ENCODE data around the gene AVPR2. TPM values are rescaled to one million over a fixed set of nuclear protein-coding genes. Genes with fewer than 3 reads are reported as not detected.

The AVPR2 gene
- total and polyA plus RNA-seq, 5 donors = 1.6 to 4.1 (median 2.7) TPM

DNA sequence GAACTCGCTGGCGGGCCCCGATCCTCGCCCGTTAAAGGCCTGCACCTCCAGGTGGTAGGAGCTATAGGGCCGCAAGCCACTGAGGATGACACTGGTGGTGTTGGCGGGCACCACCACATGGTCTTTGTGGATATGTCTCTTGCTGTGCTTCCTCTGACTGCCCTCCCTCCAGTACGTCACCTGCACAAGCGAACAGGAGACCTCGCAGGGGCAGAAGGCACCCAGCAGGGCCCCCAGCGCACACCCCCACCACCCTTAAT is 39.2 kb upstream of the AVPR2 start:
- 95% methylated on average over 11 of the region's 11 CpGs for WGBS
- Histone ChIP-seq H3K4me1 (ENCODE audit: control insufficient read depth, insufficient read depth, low read length) (no peaks in the 10 kb centered on the region), H3K27me3 (ENCODE audit: control insufficient read depth, insufficient read depth) (no peaks in the 10 kb centered on the region), H3K9me3 (ENCODE audit: control insufficient read depth, low read length) (no peaks in the 10 kb centered on the region), H3K27ac (ENCODE audit: low read length) (no peak overlapping the region), H3K4me3 (ENCODE audit: low read length) (no peak overlapping the region)
- DNase-seq (no peak), ATAC-seq (no peak)
- intact Hi-C loops (cut with DNase I) = no loop called here

DNA sequence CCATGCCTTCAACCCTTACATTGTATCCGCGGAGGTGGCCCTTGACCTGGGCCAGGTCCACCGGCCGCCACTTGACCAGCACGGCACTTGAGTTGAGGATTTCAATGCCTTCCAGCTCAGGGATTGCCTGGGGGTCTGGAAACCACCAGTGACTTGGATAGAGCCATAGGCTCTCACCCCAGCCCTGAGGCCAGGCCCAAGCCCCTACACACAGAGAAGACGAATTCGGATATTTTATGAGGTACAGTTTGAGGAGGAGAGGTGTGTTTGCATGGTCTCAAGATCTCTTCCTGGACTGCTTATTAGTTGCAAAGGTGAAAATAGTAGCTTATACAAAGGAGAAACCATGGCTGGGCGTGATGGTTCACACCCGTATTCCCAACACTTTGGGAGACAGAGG is 38.8 kb upstream of the AVPR2 start:
- no peak overlapping the region for H3K4me3 ChIP-seq (ENCODE audit: low read length)
- H3K4me1 ChIP-seq (ENCODE audit: control insufficient read depth, insufficient read depth, low read length) = no peaks in the 10 kb centered on the region
- no peak overlapping the region for H3K27ac ChIP-seq (ENCODE audit: low read length)
- H3K9me3 ChIP-seq (ENCODE audit: control insufficient read depth, low read length) = no peaks in the 10 kb centered on the region
- intact Hi-C loops (cut with DNase I) = no loop called here
- H3K27me3 ChIP-seq (ENCODE audit: control insufficient read depth, insufficient read depth) = no peaks in the 10 kb centered on the region
- WGBS = 93% methylated on average over 9 of the region's 9 CpGs
- DNase-seq (no peak), ATAC-seq (no peak)

DNA sequence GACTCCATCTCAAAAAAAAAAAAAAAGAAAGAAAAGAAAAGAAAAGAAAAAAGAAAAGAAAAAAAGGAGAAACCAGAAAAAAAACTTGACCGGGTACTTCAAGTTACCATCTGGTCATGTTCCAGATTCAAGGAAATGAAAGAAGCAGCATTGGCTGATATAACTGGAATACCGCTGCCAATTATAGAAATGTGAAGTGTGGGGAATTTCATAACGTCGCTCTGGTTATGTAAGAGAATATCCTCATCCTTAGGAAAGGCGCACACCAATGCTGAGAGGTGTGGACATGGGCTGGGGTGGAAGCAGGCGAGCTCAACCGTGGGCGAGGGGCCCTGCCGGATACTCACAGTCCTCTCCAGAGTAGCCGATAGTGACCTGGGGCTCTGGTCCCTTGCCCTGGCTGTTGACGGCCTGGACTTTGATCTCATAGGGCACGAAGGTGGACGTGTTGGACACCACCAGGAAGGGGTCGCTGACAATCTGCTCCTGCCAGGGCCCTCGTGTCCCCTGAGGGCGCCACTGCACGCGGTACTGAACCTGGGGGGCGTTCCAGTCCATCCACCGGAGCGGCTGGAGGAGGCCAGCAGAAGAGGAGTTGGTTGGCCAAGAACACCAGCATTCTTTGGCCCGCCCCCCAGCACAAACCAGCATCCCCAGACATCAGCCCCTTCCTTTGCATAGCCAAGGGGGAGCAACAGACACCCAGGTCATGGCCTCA is 38.0 kb upstream of the AVPR2 start:
- Histone ChIP-seq H3K4me3 (ENCODE audit: low read length) (no peak overlapping the region), H3K4me1 (ENCODE audit: control insufficient read depth, insufficient read depth, low read length) (no peaks in the 10 kb centered on the region), H3K9me3 (ENCODE audit: control insufficient read depth, low read length) (no peaks in the 10 kb centered on the region), H3K27ac (ENCODE audit: low read length) (no peak overlapping the region), H3K27me3 (ENCODE audit: control insufficient read depth, insufficient read depth) (no peaks in the 10 kb centered on the region)
- ATAC-seq (no peak), DNase-seq (no peak)
- intact Hi-C loops (cut with DNase I) = no loop called here
- 77% methylated on average over 22 of the region's 22 CpGs for WGBS

DNA sequence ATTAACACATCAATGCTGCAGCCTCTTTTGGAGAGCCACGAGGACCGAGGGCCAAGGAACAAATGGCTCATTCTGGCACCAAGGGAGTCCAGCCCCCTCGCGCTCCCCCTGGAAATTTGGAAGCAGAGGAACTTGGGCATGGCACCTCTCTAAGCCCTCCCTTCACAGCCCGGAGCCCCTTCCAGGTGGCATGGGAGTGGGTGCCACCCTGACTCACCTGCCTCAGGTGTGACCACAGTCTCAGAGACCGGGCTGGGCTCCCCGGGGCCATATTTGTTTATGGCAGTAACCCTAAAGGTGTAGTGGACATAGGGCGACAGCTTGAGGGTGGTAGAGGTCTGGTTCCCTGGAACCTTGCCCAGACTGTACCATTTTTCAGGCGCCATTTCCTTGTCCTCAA is 37.3 kb upstream of the AVPR2 start:
- Histone ChIP-seq H3K4me3 (ENCODE audit: low read length) (no peak overlapping the region), H3K9me3 (ENCODE audit: control insufficient read depth, low read length) (no peaks in the 10 kb centered on the region), H3K27me3 (ENCODE audit: control insufficient read depth, insufficient read depth) (no peaks in the 10 kb centered on the region), H3K27ac (ENCODE audit: low read length) (no peak overlapping the region), H3K4me1 (ENCODE audit: control insufficient read depth, insufficient read depth, low read length) (no peaks in the 10 kb centered on the region)
- ATAC-seq (no peak), DNase-seq (no peak)
- WGBS = 81% methylated on average over 9 of the region's 9 CpGs
- intact Hi-C loops (cut with DNase I) = no loop called here

DNA sequence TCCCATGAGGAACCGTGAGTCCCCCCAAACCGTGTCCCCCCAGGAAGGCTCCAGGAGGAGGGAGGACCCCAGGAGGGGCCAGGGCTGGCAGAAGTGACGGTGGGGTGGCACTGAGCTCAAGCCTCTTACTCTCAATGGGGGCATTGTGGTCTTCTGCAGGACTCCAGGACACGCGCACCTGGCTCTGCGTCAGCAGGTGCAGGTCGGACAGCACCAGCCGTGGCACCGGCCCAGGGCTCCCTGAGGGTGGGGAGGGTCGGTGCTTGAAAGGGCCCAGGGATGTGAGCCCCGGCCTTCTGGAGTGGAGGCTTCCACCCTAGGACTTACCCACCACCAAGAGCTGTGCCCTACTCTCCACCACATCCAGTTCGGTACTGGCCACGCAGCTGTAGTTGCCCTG is 36.8 kb upstream of the AVPR2 start:
- H3K9me3 ChIP-seq (ENCODE audit: control insufficient read depth, low read length) = no peaks in the 10 kb centered on the region
- DNase-seq (no peak), ATAC-seq (no peak)
- H3K27me3 ChIP-seq (ENCODE audit: control insufficient read depth, insufficient read depth) = no peaks in the 10 kb centered on the region
- H3K4me3 ChIP-seq (ENCODE audit: low read length) = no peak overlapping the region
- no peak overlapping the region for H3K27ac ChIP-seq (ENCODE audit: low read length)
- intact Hi-C loops (cut with DNase I) = no loop called here
- H3K4me1 ChIP-seq (ENCODE audit: control insufficient read depth, insufficient read depth, low read length) = no peaks in the 10 kb centered on the region
- 88% methylated on average over 13 of the region's 13 CpGs for WGBS

DNA sequence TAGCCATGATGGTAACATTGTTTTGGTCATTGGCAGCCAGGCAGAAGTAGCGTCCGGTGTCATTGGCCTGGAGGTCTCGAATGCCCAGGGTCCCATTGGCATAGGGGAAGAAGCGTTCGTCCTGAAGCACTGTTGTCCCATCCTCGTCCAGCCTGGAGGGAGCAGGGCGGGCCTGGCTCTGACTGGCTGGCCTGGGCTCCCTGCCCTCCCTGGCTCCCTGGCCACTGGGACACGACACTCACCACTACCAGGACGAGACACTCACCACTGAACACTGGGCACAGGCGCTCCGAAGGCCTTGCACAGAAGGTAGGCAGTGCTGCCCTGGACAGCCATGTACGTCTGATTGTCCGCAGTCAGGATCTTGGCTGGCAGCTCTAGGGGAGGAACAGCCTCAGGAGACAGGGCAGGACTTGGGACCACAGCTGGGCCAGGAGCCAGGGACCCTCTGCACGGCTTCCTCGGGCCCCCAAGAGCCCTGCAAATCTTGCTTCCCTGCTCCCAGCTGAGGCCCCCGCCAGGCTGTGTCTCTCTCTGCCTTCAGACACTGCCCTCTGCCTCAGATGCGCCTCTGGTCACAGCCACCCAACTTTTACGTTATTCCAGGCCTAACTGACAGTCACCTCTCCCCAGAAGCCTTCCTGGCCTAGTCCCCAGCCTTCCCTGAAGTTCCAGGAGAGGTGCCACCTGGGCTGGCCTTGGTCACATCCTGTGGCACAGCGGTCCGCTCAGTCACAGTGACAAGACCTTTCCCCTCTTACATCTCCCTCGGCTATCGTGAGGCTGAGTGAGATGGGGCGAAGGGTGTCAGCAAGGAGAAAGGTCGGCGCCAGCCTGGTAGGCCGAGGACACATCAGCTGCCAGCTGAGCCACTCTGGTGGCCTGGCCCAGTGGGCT is 35.6 kb upstream of the AVPR2 start:
- no peaks in the 10 kb centered on the region for H3K27me3 ChIP-seq (ENCODE audit: control insufficient read depth, insufficient read depth)
- no peak overlapping the region for H3K4me3 ChIP-seq (ENCODE audit: low read length)
- H3K4me1 ChIP-seq (ENCODE audit: control insufficient read depth, insufficient read depth, low read length) = no peaks in the 10 kb centered on the region
- H3K9me3 ChIP-seq (ENCODE audit: control insufficient read depth, low read length) = no peaks in the 10 kb centered on the region
- no peak overlapping the region for H3K27ac ChIP-seq (ENCODE audit: low read length)
- intact Hi-C loops (cut with DNase I) = no loop called here
- no peak for ATAC-seq
- 89% methylated on average over 26 of the region's 26 CpGs for WGBS
- no peak for DNase-seq

DNA sequence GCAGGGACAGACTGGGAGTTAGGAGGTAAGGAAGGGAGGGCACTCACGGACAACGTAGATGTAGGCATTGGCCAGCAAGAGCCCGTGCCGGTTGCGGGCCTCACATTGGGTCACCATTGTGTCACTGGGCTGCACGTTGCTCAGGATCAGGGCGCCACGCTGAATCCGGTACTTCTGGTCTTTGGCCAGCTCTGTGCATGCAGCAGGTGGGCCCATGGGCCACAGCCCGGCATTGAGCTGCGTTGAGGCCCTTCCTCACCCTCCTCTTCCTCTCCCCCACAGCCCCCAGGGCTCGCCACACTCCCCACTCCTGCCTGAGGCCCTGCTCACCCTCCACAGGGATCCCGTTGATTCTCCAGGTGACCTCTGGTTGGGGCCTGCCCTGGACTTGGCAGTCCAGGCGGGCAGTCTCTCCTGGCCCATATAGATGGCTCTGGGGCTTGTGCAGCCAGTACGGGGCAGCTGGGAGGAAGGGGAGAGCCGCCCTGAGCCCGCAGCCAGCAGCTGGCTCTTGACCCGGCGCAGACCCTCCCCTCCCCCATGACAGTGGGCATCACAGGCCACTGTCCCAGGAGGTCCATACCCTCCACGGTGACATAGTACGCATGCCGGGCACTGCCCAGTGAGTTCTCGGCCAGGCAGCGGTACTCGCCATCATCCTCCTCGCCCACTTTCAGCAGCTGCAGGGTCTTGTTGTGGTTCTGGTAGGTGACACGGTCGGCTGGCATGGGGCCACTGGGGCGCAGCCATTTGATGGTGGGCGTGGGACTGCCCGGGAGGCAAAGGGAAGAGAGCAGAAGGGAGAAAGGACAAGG is 34.8 kb upstream of the AVPR2 start:
- no peak overlapping the region for H3K27ac ChIP-seq (ENCODE audit: low read length)
- 89% methylated on average over 31 of the region's 31 CpGs for WGBS
- intact Hi-C loops (cut with DNase I) = no loop called here
- ATAC-seq (no peak), DNase-seq (peak in 1 of 3 donors; percentile 37)
- H3K27me3 ChIP-seq (ENCODE audit: control insufficient read depth, insufficient read depth) = no peaks in the 10 kb centered on the region
- no peaks in the 10 kb centered on the region for H3K9me3 ChIP-seq (ENCODE audit: control insufficient read depth, low read length)
- H3K4me3 ChIP-seq (ENCODE audit: low read length) = no peak overlapping the region
- H3K4me1 ChIP-seq (ENCODE audit: control insufficient read depth, insufficient read depth, low read length) = no peaks in the 10 kb centered on the region

DNA sequence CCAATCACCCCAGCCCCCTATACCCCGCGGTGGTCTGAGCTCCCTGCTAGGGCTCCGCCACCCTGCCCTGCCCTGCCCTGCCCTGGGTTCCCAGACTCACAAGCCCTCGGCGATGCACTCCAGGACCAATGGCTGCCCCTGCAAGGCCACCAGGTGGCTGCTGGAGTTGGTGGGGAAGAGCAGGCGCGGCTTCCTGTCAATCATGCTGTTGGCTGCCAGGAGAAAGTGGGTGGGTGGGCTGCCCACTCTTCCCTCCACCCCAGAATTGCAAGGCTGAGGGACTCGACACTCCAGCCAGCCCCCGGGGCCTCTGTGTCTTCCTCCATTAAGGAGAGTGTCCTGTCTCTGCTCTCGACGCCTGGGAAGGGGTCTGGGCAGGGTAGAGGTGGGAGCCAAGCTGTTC is 34.2 kb upstream of the AVPR2 start:
- no peak overlapping the region for H3K27ac ChIP-seq (ENCODE audit: low read length)
- H3K9me3 ChIP-seq (ENCODE audit: control insufficient read depth, low read length) = no peaks in the 10 kb centered on the region
- DNase-seq (no peak), ATAC-seq (no peak)
- WGBS = 83% methylated on average over 11 of the region's 11 CpGs
- H3K4me1 ChIP-seq (ENCODE audit: control insufficient read depth, insufficient read depth, low read length) = no peaks in the 10 kb centered on the region
- H3K27me3 ChIP-seq (ENCODE audit: control insufficient read depth, insufficient read depth) = no peaks in the 10 kb centered on the region
- no peak overlapping the region for H3K4me3 ChIP-seq (ENCODE audit: low read length)
- intact Hi-C loops (cut with DNase I) = no loop called here

DNA sequence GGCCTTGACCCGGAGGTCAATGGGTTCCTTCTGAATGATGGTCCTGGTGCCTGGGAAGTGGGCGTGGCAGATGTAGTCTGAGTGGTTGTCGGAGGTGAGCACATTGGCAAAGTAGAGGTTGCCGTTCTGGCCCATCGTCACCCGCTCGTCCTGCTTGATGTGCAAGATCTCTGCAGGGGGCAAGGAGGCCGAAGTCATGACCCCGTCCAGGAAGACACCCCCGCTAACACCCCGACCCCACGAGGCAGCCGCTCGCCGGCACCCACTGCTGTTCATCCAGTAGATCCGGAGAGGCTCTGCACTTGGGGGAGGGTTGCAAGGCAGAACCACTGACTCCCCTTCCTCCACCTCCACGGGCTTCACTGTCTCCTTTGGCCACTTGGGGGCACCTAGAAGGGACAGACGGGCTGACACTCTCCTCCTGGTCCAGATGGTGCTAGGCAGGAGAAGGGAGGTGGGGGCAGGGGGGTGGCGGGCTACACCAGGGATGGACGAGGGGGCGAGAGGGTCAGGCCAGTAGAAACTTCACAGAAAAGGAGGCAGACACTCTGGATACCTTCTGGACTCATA is 33.6 kb upstream of the AVPR2 start:
- Histone ChIP-seq H3K4me1 (ENCODE audit: control insufficient read depth, insufficient read depth, low read length) (no peaks in the 10 kb centered on the region), H3K4me3 (ENCODE audit: low read length) (no peak overlapping the region), H3K27me3 (ENCODE audit: control insufficient read depth, insufficient read depth) (no peaks in the 10 kb centered on the region), H3K27ac (ENCODE audit: low read length) (no peak overlapping the region), H3K9me3 (ENCODE audit: control insufficient read depth, low read length) (no peaks in the 10 kb centered on the region)
- ATAC-seq = no peak
- WGBS = 43% methylated on average over 21 of the region's 21 CpGs
- intact Hi-C loops (cut with DNase I) = no loop called here
- no peak for DNase-seq

DNA sequence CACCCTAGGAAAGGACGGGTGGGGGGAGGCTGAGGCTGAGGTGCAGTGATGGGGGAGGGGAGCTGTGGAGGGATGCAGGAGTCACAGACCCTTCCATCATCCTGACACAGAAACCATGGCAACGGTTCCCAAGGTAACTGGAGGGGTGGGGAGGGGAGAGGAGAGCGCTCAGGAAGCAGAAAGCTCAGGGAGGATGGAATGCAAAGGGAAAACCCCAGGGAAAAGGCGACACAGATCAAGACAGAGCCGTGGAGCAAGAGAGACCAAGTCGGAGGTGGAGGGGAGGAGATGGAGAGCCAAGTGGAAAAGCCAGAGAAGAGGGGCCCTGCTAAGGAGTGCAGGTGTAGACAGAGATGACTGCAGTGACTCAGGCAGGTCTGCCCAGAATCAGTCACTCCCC is 33.0 kb upstream of the AVPR2 start:
- H3K9me3 ChIP-seq (ENCODE audit: control insufficient read depth, low read length) = no peaks in the 10 kb centered on the region
- intact Hi-C loops (cut with DNase I) = no loop called here
- H3K4me1 ChIP-seq (ENCODE audit: control insufficient read depth, insufficient read depth, low read length) = no peaks in the 10 kb centered on the region
- 13% methylated on average over 6 of the region's 6 CpGs for WGBS
- DNase-seq = no peak
- H3K4me3 ChIP-seq (ENCODE audit: low read length) = no peak overlapping the region
- H3K27me3 ChIP-seq (ENCODE audit: control insufficient read depth, insufficient read depth) = no peaks in the 10 kb centered on the region
- ATAC-seq = no peak
- H3K27ac ChIP-seq (ENCODE audit: low read length) = no peak overlapping the region
